ENCODE measurements around the gene MGME1. TPM values are rescaled to one million over a fixed set of nuclear protein-coding genes. Genes with fewer than 3 reads are reported as not detected.
A peak's percentile ranks its signal among the peaks of the same experiment; 100 is the strongest.

Gene MGME1
- total RNA-seq, 4 donors from 2014 or later: 5.8 to 12.3 (median 7.3) TPM

- ATAC-seq (ENCODE audit: low FRiP score): no peak
- no peak for TF ChIP-seq CTCF (IDR thresholded peaks at IDR 0.05)
- DNase-seq (ENCODE audit: low spot score): no peak
Observed at GRCh38 chr20:17966432-17967310, 2.1 kb upstream of the MGME1 start.

- no peak for TF ChIP-seq CTCF (IDR thresholded peaks at IDR 0.05)
- DNase-seq (ENCODE audit: low spot score) (no peak), ATAC-seq (ENCODE audit: low FRiP score) (peak; percentile 14)
Observed at GRCh38 chr20:17967521-17968365, 1.1 kb upstream of the MGME1 start.

GRCh38 chr20:17969278-17969883 is 563 bp downstream of the MGME1 start:
- TF ChIP-seq CTCF (IDR thresholded peaks at IDR 0.05): no peak
- ATAC-seq (ENCODE audit: low FRiP score) (no peak), DNase-seq (ENCODE audit: low spot score) (no peak)

GRCh38 chr20:17969884-17970409 is 1.1 kb downstream of the MGME1 start:
- no peak for TF ChIP-seq CTCF (IDR thresholded peaks at IDR 0.05)
- ATAC-seq (ENCODE audit: low FRiP score): no peak
- no peak for DNase-seq (ENCODE audit: low spot score)

- ATAC-seq (ENCODE audit: low FRiP score) (no peak), DNase-seq (ENCODE audit: low spot score) (no peak)
- no peak for TF ChIP-seq CTCF (IDR thresholded peaks at IDR 0.05)
Observed at GRCh38 chr20:17971300-17972013, 2.6 kb downstream of the MGME1 start.

- DNase-seq (ENCODE audit: low spot score): no peak
- TF ChIP-seq CTCF (IDR thresholded peaks at IDR 0.05): no peak
- ATAC-seq (ENCODE audit: low FRiP score): no peak
Observed at GRCh38 chr20:17972121-17972520, 3.3 kb downstream of the MGME1 start.

Measured in omental fat pad (tissue), 4 donors.